ENCODE measurements around the gene NRAS. TPM values are rescaled to one million over a fixed set of nuclear protein-coding genes. Genes with fewer than 3 reads are reported as not detected.

Gene NRAS
- total and polyA plus RNA-seq, 9 of the 15 experiments (the other 6 are each of a cell fraction or from before 2014, with no cell fraction given) = 40.7 to 94.5 (median 75.4) TPM

GRCh38 chr1:114757455-114758255 is 41.1 kb upstream of the NRAS start, which contains the start of gene CSDE1 (continued):
- TF ChIP-seq TBP (optimal IDR thresholded peaks at IDR 0.05; ENCODE audit: low read depth, low read length) = peak; percentile 96
- no peak for TF ChIP-seq STAG1 (CRISPR knock-in tag; IDR thresholded peaks at IDR 0.05; ENCODE audit: borderline replicate concordance)
- no peak for TF ChIP-seq SMAD2 (IDR thresholded peaks at IDR 0.05; ENCODE audit: low read depth, low read length)
- no peak for TF ChIP-seq RBM25 (IDR thresholded peaks at IDR 0.05; ENCODE audit: low read depth, low read length, severe bottlenecking)
- 0 out of 2 replicates have a peak, but pooled peaks have one; percentile 6 for TF ChIP-seq FOXP1 (CRISPR knock-in tag; IDR thresholded peaks at IDR 0.05)
- TF ChIP-seq BRCA1 (IDR thresholded peaks at IDR 0.05) = no peak
- no peak for TF ChIP-seq BRCA1 (CRISPR knock-in tag; IDR thresholded peaks at IDR 0.05)
- no peak; the same call in 1 of the 2 replicates for TF ChIP-seq ZFP1 (CRISPR knock-in tag; IDR thresholded peaks at IDR 0.05)
- peak; percentile 69; the same call in 1 of the 2 replicates for TF ChIP-seq ZNF75A (CRISPR knock-in tag; IDR thresholded peaks at IDR 0.05)
- peak; percentile 99 for TF ChIP-seq POLR2A (conservative IDR thresholded peaks at IDR 0.05)
- TF ChIP-seq HMG20B (CRISPR knock-in tag; IDR thresholded peaks at IDR 0.05) = no peak; the same call in 1 of the 2 replicates
- peak; percentile 74 for TF ChIP-seq MAX (CRISPR knock-in tag; IDR thresholded peaks at IDR 0.05)
- TF ChIP-seq MAFG (tag; conservative IDR thresholded peaks at IDR 0.05) = no peak
- no peak for TF ChIP-seq ZNF277 (CRISPR knock-in tag; IDR thresholded peaks at IDR 0.05; ENCODE audit: borderline replicate concordance)
- peak; percentile 81; the same call in 1 of the 2 replicates for TF ChIP-seq ZC3H11A (IDR thresholded peaks at IDR 0.05; ENCODE audit: low read depth, low read length)
- TF ChIP-seq BRD4 (IDR thresholded peaks at IDR 0.05) = peak; percentile 100
- TF ChIP-seq SAP30 (IDR thresholded peaks at IDR 0.05; ENCODE audit: borderline replicate concordance, insufficient read depth, low read depth, low read length, poor library complexity, severe bottlenecking) = peak; percentile 46
- TF ChIP-seq ZNF143 (CRISPR knock-in tag; IDR thresholded peaks at IDR 0.05) = peak; percentile 96
- TF ChIP-seq PRMT5 (CRISPR knock-in tag; IDR thresholded peaks at IDR 0.05) = no peak
- peak; percentile 82 to 91; a peak in 3 of 4 replicates for TF ChIP-seq MAZ (CRISPR knock-in tag; conservative IDR thresholded peaks at IDR 0.05 in 1 of 2, IDR thresholded peaks at IDR 0.05 in 1 of 2)
- peak in 1 of 2 experiments; percentile 90; a peak in 2 of 4 replicates for TF ChIP-seq RCOR1 (IDR thresholded peaks at IDR 0.05; ENCODE audit: borderline replicate concordance in 1 of 2, low read depth in 2 of 2, low read length in 2 of 2)
- TF ChIP-seq SUPT5H (IDR thresholded peaks at IDR 0.05) = peak; percentile 99
- peak; percentile 86 for TF ChIP-seq MEIS2 (IDR thresholded peaks at IDR 0.05; ENCODE audit: partially characterized antibody)
- TF ChIP-seq CTCFL (IDR thresholded peaks at IDR 0.05; ENCODE audit: borderline replicate concordance, insufficient read depth, low read depth, low read length, poor library complexity, severe bottlenecking) = peak; percentile 39
- no peak for TF ChIP-seq FOS (IDR thresholded peaks at IDR 0.05; ENCODE audit: extremely low read depth, insufficient read length)
